Thymus (tissue), 11 donors: ENCODE results near the gene EXOSC5. TPM values are rescaled to one million over a fixed set of nuclear protein-coding genes. Genes with fewer than 3 reads are reported as not detected.

Experiments used
- DNase-seq, 9 donors: peaks; one replicate each; pipeline ENCODE4 v3.0.0-alpha.2; 2013; ENCODE audit warnings: low spot score in 9 of 9, low read depth in 6 of 9, missing footprints in 1 of 9
- H3K27ac ChIP-seq, 2 donors: one replicate each; pipeline ENCODE4 v1.5.1; 2013; ENCODE audit warnings: control low read depth in 1 of 2, low read depth in 1 of 2, low read length in 1 of 2, mild to moderate bottlenecking in 1 of 2, moderate library complexity in 1 of 2
- H3K27me3 ChIP-seq, 2 donors: one replicate each; pipeline ENCODE4 v1.5.1; 2013; ENCODE audit warnings: low read length in 1 of 2; ENCODE audit not compliant: control insufficient read depth in 2 of 2, insufficient read depth in 1 of 2
- H3K36me3 ChIP-seq, 2 donors: one replicate each; pipeline ENCODE4 v1.5.1; 2013; ENCODE audit warnings: low read length in 1 of 2, mild to moderate bottlenecking in 1 of 2, moderate library complexity in 1 of 2; ENCODE audit not compliant: control insufficient read depth in 2 of 2, insufficient read depth in 2 of 2
- H3K4me1 ChIP-seq, 2 donors: one replicate each; pipeline ENCODE4 v1.5.1; 2013; ENCODE audit warnings: low read length in 2 of 2; ENCODE audit not compliant: control insufficient read depth in 2 of 2, insufficient read depth in 2 of 2
- H3K4me3 ChIP-seq, 2 donors: one replicate each; pipeline ENCODE4 v1.5.1; 2013; ENCODE audit warnings: low read length in 2 of 2, control low read depth in 1 of 2, mild to moderate bottlenecking in 1 of 2
- H3K9me3 ChIP-seq, 2 donors: one replicate each; pipeline ENCODE4 v1.5.1; 2013; ENCODE audit warnings: low read length in 1 of 2, mild to moderate bottlenecking in 1 of 2; ENCODE audit not compliant: control insufficient read depth in 2 of 2, insufficient read depth in 1 of 2
- WGBS: extraction: QIAGEN DNeasy Blood & Tissue Kit; methylation state at CpG from one replicate; pipeline ENCODE4 v1.1.7; 2013; 5-methylcytosine and 5-hydroxymethylcytosine counted together
- polyA plus RNA-seq: library from polyadenylated mRNA; stranded (reverse); fragments of 200-250 nt; gene quantifications from one replicate; pipeline ENCODE4 v1.2.3, GENCODE V29; 2013
- total RNA-seq: library from RNA; stranded (reverse); fragments of 120-200 nt; gene quantifications from one replicate; pipeline ENCODE4 v1.2.4, GENCODE V29; 2013
- donor health status: healthy.

Gene EXOSC5
- total and polyA plus RNA-seq, 2 donors: 20.2 to 20.3 TPM

DNA sequence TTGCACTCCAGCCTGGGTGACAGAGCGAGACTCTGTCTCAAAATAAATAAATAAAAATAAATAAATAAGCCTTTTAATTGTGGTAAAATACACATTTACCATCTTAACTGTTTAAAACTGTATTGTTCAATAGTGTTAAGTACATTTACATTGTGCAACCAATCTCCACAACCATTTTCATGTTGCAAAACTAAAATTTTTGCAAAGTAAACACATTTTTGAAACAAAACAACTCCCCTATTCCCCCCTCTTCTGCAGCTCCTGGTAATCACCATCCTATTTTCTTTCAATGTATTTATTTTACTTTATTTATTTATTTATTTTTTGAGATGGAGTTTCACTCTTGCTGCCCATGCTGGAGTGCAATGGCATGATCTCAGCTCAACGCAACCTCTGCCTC is 27.4 kb downstream of the EXOSC5 start:
- Histone ChIP-seq H3K4me3 (no peak overlapping the region), H3K36me3 (peaks cover 0 to 4% of the 10 kb centered on the region in 2 donors), H3K27me3 (no peaks in the 10 kb centered on the region), H3K27ac (no peak overlapping the region), H3K4me1 (peaks cover 0 to 4% of the 10 kb centered on the region in 2 donors), H3K9me3 (no peaks in the 10 kb centered on the region)
- no peak for DNase-seq
- WGBS: over 99% methylated on average over 2 of the region's 2 CpGs

DNA sequence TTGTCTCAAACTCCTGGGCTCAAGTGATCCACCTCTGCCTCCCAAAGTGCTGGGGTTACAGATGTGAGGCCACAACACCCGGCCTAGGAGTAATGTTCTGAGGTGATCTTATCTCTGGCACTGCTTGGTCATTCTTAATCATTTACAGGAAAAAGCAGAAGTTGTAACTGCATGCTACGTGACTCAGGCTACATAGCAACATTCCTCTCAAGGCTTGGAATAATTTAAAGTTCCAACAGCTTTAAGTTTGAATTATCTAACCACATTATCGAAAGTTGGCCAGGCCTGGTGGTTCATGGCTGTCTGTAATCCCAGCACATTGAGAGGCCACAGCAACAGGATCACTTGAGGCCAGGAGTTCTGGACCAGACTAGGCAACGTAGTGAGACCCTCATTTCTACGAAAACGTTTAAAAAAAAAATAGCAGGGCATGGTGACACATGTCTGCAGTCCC is 29.3 kb downstream of the EXOSC5 start:
- no peak overlapping the region for H3K4me3 ChIP-seq
- peak overlapping the region in 1 of 2 donors; percentile 74 for H3K27ac ChIP-seq
- WGBS: 53% methylated on average over 6 of the region's 6 CpGs
- peaks cover 6 to 16% of the 10 kb centered on the region in 2 donors for H3K4me1 ChIP-seq
- H3K9me3 ChIP-seq: no peaks in the 10 kb centered on the region
- H3K36me3 ChIP-seq: peaks cover 0 to 4% of the 10 kb centered on the region in 2 donors
- no peaks in the 10 kb centered on the region for H3K27me3 ChIP-seq
- no peak for DNase-seq

DNA sequence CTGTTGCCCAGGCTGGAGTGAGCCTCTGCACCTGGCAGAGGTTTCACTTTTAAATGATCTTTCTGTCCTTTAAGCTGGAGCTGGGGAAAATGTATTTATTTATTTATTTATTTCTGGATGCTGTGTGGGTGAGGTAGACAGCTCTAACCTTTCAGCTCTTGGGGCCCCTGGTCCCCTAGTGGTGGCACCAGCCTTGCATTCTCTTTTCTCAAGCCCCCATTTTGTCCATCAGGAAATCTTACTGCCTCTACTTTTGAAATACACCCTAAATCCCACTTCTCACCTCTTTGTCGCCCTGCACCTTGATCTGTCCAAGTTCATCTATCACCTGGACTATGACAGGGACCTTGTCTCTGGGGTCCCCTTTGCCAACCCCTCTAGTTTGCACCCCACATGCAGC is 31.1 kb downstream of the EXOSC5 start:
- WGBS: 100% methylated on average over 1 of the region's 1 CpG
- Histone ChIP-seq H3K9me3 (no peaks in the 10 kb centered on the region), H3K27ac (no peak overlapping the region), H3K4me1 (peaks cover 6 to 16% of the 10 kb centered on the region in 2 donors), H3K36me3 (peaks cover 2 to 6% of the 10 kb centered on the region in 2 donors), H3K27me3 (no peaks in the 10 kb centered on the region), H3K4me3 (no peak overlapping the region)
- no peak for DNase-seq

- H3K4me3 ChIP-seq: peak overlapping the region; percentile 54 to 79
- H3K4me1 ChIP-seq: peaks cover 6 to 16% of the 10 kb centered on the region in 2 donors
- H3K9me3 ChIP-seq: no peaks in the 10 kb centered on the region
- WGBS: 70% methylated on average over 14 of the region's 14 CpGs
- H3K27me3 ChIP-seq: no peaks in the 10 kb centered on the region
- no peak for DNase-seq
- peak overlapping the region; percentile 97 to 99 for H3K27ac ChIP-seq
- peaks cover 5 to 10% of the 10 kb centered on the region in 2 donors for H3K36me3 ChIP-seq
These were observed 32.4 kb downstream of the EXOSC5 start for GRCh38 chr19:41364524-41365391.

GRCh38 chr19:41363753-41364523 is 33.2 kb downstream of the EXOSC5 start, which contains the start of gene B9D2:
Gene B9D2 (minus strand): TSS chr19:41364149. CDS start chr19:41363519, 630 bp downstream.
- peak within 1 kb of the TSS; percentile 54 to 79 for H3K4me3 ChIP-seq
- peak within 1 kb of the TSS; percentile 97 to 99 for H3K27ac ChIP-seq
- peaks cover 6 to 16% of the 10 kb centered on the region in 2 donors for H3K4me1 ChIP-seq
- under 1% methylated on average over 56 of the region's 56 CpGs for WGBS
- no peaks in the 10 kb centered on the region for H3K27me3 ChIP-seq
- H3K9me3 ChIP-seq: no peaks in the 10 kb centered on the region
- peaks cover 5 to 10% of the 10 kb centered on the region in 2 donors for H3K36me3 ChIP-seq
- peak; percentile 97 to 100 (median 98) for DNase-seq

GRCh38 chr19:41363371-41363752 is 33.8 kb downstream of the EXOSC5 start:
- WGBS: 61% methylated on average over 6 of the region's 6 CpGs
- Histone ChIP-seq H3K9me3 (no peaks in the 10 kb centered on the region), H3K27me3 (no peaks in the 10 kb centered on the region), H3K36me3 (peaks cover 5 to 10% of the 10 kb centered on the region in 2 donors), H3K4me3 (peak overlapping the region; percentile 54 to 79), H3K4me1 (peaks cover 6 to 16% of the 10 kb centered on the region in 2 donors), H3K27ac (peak overlapping the region; percentile 72 to 99)
- no peak for DNase-seq

DNA sequence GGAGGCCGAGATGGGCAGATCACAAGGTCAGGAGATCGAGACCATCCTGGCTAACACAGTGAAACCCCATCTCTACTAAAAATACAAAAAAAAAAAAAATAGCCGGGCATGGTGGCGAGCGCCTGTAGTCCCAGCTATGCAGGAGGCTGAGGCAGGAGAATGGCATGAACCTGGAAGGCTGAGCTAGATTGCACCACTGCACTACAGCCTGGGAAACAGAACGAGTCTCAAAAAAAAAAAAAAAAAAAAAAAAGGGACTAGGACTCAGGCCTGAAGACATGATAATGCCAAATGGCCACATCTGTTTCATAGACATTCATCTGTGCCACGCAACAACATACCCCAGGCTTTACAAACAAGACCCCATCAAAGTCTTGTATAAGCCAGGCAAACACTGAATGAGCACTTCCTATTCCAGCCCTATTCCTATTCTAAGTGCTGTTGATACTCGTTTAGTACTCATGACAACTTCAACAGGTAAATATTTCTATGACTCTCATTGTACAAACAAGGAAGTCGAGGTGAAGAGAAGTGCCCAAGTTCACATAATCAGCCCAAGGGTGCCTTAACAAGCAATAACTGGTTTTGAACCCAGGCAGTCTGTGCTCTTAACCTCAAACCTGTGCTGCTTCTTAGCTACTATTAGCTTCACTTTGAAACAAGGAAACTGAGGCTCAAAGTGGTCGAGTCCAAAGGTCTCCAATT is 34.9 kb downstream of the EXOSC5 start:
- WGBS: 96% methylated on average over 10 of the region's 10 CpGs
- no peak for DNase-seq
- Histone ChIP-seq H3K4me3 (no peak overlapping the region), H3K9me3 (no peaks in the 10 kb centered on the region), H3K27ac (no peak overlapping the region), H3K36me3 (peaks cover 5 to 7% of the 10 kb centered on the region in 2 donors), H3K27me3 (no peaks in the 10 kb centered on the region), H3K4me1 (peaks cover 6 to 24% of the 10 kb centered on the region in 2 donors)

DNA sequence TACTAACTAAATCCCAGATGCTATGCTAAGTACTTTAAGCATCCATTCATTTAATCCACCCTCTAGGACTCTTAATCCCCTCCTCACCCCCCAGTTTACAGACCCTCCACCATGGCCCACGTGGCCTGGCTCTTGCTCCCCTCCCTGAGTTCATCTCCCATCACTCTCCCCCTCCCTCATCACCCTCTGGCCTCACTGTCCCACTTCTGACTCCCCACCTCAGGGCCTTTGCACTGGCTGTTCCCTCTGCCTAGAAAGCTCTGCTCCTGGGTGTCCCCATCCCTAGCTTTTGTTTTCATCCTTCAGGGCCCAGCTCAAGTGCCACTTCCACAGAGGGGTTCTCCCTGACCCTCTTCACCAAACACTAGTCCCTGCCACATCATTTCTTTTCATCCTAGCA is 37.4 kb downstream of the EXOSC5 start:
- H3K36me3 ChIP-seq: peaks cover 5 to 12% of the 10 kb centered on the region in 2 donors
- no peaks in the 10 kb centered on the region for H3K27me3 ChIP-seq
- no peak overlapping the region for H3K27ac ChIP-seq
- peaks cover 10 to 34% of the 10 kb centered on the region in 2 donors for H3K4me1 ChIP-seq
- H3K9me3 ChIP-seq: no peaks in the 10 kb centered on the region
- no peak for DNase-seq
- no peak overlapping the region for H3K4me3 ChIP-seq
- 97% methylated on average over 1 of the region's 1 CpG for WGBS
